GDM1 (cell line): ENCODE measurements around the gene NRXN2.
"Not testable (repeated sequence)": the region's sequence is repeated elsewhere in the genome, so short reads cannot be mapped to it uniquely, and the experiment has no call there.

Source experiments
- DNase-seq: peaks from one replicate; lab custom pipeline; 2025; lab: John Stamatoyannopoulos, UW

Gene NRXN2

DNA sequence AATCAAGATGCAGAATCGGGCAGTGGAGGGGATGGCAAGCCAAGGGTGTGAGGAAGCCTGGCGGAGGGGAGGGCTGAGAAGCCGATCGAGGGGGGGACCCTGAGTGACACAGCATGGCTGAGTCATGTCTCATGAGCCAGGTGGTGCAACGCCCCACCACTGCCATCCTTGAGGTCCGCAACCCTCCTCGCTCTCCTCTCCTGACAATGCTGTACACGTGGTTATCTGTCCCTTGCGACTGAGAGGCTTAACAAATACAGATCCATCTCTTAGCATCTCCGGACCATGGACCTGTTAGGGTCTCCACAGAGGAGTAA is 117.8 kb downstream of the NRXN2 start:
- DNase-seq, result no peak

DNA sequence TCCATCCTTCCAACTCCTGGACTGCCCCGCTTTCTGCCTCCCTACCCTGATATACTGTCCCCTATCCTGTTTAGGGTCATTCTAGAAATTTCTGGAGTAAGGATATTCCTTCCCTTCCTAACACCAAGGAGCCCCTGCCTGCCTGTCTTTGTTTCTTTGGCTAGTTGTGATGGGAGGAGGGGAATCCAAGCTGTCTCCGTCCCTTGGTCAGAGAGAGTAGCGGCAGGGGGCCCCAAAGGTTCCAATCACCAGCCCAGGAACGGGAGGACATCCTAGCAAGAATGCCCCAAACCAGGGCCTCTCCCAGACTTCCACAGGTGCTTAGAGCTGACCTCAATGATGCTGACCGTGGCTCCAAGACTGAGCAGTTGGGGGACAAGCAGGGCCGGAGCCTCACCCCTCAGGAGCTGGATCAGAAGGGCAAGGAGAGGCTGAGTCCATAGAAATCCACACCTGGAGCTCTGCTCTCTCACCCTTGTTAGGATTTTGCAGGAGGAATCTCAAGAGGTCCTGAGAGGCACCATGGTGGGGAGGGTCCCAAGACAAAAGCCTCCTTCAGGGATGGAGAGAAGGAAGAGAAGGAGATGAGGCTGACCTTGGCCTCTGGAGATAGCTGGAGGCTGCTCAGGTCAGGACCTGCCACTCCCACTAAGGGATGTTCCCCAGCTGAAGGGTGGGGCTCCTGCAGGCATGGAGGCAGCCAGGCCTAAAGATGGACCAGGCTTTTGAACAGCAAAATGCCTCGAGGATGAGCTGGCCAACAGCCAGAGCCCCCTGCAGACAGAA is 118.3 kb downstream of the NRXN2 start:
- DNase-seq, result no peak

GRCh38 chr11:64603411-64604110 is 119.4 kb downstream of the NRXN2 start:
- DNase-seq, result no peak

GRCh38 chr11:64602466-64603070 is 120.4 kb downstream of the NRXN2 start:
- DNase-seq, result no peak

DNA sequence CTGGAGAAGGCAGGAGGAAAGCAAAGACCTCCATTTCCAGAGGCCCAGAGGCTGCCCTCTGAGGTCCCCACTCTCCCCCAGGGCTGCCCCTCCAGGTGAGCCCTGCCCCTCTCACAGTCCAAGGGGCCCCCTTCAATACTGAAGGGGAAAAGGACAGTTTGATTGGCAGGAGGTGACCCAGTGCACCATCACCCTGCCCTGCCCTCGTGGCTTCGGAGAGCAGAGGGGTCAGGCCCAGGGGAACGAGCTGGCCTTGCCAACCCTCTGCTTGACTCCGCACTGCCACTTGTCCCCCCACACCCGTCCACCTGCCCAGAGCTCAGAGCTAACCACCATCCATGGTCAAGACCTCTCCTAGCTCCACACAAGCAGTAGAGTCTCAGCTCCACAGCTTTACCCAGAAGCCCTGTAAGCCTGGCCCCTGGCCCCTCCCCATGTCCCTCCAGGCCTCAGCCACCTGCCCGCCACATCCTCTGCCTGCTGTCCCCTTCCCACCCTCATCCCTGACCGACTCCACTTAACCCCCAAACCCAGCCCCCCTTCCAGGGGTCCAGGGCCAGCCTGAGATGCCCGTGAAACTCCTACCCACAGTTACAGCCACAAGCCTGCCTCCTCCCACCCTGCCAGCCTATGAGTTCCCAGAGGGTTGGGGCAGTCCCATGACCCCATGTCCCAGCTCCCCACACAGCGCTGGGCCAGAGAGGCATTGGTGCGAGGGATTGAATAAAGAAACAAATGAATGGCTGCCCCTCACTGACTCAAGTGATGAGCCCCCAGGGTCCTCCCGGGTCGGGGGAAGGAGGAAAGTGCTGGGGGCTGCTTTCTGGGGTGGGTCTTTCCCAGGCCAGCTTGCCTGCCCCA is 121.2 kb downstream of the NRXN2 start:
- DNase-seq, result no peak

DNA sequence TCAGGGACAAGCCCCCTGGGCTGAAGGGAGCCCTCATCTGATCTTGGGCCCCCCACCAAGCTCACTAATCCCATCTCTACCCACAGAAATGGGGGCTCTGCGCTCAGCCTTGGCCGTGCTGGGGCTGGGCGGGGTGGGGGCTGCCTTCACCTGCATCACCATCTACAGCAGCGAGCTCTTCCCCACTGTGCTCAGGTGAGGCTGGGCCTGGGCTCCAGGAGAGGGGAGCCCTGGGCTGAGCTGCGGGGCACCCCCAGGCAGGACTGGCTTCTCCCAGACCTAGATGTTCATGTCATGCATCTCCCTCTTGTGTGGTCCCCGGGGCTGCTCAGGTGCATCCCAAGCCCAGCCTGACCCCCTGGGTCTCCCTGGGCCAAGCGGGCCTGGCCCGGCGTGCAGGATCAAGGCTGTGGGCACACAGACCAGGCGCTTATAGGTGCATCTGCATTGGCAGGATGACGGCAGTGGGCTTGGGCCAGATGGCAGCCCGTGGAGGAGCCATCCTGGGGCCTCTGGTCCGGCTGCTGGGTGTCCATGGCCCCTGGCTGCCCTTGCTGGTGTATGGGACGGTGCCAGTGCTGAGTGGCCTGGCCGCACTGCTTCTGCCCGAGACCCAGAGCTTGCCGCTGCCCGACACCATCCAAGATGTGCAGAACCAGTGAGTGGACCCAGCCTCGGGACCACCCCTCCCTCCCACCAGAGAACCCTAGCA is 122.6 kb downstream of the NRXN2 start:
- no peak for DNase-seq

GRCh38 chr11:64599698-64600211 is 123.2 kb downstream of the NRXN2 start:
- no peak for DNase-seq

GRCh38 chr11:64598797-64599697 is 124.0 kb downstream of the NRXN2 start:
- DNase-seq, result no peak

- no peak for DNase-seq
Observed at GRCh38 chr11:64598106-64598796, 124.7 kb downstream of the NRXN2 start.

DNA sequence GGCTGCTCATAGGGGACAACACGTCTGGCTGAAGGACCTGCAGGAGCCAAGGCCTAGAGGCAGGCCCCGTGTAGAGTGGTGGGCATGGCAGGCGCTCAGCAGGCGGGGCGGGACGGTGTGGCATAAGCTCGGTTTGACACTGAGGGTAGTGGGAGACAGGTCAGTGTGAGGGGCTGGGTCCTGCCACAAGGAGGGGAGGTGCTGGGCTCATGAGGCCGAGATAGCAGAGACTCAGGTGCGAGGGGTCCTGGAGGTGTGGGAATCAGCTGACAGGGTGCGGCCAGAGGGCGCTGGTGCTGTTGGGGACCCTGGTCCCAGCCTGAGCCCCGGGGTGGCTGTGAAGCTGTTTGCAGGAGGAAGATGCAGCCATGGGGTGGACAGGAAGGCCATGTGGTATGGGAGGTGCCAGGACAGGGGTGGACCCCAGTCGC is 125.3 kb downstream of the NRXN2 start:
- no peak for DNase-seq

DNA sequence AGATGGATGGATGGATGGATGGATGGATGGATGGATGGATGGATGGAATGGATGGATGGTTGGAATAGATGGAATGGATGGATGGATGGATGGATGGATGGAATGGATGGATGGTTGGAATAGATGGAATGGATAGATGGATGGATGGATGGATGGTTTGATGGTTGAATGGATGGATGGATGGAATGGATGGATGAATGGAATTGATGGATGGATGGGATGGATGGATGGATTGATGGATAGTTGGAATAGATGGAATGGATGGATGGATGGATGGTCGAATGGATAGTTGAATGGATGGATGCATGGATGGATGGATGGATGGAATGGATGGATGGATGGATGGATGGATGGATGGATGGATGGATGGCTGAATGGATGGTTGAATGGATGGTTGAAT is 127.1 kb downstream of the NRXN2 start:
- DNase-seq, result not testable (repeated sequence)

GRCh38 chr11:64594159-64594939 is 128.6 kb downstream of the NRXN2 start:
- no peak for DNase-seq

GRCh38 chr11:64593156-64594105 is 129.6 kb downstream of the NRXN2 start:
- no peak for DNase-seq

DNA sequence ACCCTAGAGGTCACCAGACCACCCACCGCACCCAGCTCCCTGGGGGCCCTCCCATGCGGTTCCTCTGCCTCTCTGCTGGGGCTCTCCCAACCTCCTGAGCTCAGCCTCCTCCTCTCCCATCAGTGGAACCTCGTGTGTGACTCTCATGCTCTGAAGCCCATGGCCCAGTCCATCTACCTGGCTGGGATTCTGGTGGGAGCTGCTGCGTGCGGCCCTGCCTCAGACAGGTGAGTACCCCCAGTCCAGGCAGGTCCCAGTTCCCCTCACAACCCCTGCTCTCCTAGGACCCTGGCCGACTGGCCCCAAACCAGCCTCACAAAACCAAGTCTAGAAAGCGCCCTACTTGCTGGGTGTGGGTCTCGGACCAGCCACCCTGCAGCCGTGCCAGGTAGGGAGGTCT is 130.3 kb downstream of the NRXN2 start:
- no peak for DNase-seq

DNA sequence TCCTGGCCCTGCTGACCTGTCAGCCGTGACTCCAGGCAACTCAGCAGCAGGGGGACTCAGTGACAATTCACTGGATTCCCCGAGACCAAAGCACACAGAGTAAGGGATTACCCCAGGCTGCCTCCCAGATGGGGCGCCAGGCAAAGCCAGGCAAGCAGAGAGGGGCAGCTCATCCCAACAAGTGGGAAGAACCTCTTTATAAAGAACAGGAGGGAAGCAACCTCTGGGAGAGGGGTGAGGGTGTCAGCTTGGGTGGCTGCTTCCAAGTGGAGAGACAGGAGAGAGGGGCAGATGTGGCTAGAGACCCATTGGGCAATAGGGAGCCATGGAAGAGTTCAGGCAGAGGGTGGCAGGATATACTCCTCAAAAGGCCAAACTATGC is 130.8 kb downstream of the NRXN2 start:
- DNase-seq, result no peak

DNA sequence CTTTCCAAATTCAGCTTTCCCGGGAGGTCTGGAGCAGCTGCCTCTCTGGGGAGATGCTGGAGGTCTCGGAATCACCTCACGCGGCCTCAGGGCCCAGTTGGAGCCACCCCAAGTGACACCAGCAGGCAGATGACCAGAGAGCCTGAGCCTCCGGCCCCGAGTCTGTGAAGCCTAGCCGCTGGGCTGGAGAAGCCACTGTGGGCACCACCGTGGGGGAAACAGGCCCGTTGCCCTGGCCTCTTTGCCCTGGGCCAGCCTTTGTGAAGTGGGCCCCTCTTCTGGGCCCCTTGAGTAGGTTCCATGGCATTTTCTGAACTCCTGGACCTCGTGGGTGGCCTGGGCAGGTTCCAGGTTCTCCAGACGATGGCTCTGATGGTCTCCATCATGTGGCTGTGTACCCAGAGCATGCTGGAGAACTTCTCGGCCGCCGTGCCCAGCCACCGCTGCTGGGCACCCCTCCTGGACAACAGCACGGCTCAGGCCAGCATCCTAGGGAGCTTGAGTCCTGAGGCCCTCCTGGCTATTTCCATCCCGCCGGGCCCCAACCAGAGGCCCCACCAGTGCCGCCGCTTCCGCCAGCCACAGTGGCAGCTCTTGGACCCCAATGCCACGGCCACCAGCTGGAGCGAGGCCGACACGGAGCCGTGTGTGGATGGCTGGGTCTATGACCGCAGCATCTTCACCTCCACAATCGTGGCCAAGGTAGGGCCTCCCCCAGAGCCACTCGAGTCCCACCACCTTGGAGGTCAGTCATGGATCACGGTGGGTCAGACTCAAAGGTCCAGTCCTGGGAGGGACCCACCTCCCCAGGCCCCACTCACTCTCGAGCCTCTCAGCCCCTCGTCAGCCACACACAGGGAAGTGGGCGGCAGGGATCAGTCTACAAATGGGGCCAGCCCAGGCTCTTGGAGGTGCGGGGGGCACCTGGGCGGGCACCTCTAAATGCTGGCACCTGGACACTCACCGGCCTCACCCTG is 131.5 kb downstream of the NRXN2 start:
- no peak for DNase-seq

DNA sequence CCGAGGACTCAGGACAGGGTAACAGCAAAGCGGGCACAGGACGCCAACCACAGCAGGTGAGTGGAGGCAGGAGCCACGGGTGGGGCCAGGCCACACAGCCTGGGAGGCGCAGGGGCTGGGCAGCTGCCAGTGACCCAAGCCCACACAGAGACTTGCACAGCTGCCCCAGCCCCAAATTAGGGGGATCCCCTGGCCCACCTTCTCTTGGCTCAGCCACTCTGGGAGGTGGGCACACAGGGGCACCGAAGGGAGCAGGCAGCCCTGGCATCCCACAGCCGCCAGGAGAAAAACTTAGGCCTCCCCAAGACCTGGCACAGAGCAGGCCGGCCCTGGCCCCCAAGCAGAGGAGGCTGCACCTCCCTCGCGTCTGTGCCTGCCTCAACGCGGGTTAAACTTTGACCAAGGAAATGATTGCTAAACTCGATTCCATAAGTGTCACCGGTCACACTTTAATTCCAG is 132.2 kb downstream of the NRXN2 start, which contains the start of gene SLC22A12:
TSS of gene SLC22A12 (plus strand) at position 458 of the 459 bp plus-strand sequence. CDS start 337 bp downstream, outside the sequence.
- no peak for DNase-seq
